AG10803 (cell line): Measurements from ENCODE around the gene TMEM18.
A peak's percentile ranks its signal among the peaks of the same experiment; 100 is the strongest.

Experiments
- DNase-seq: peaks from one replicate; pipeline ENCODE4 v3.0.0; 2010; ENCODE audit warnings: low read depth
- H3K4me3 ChIP-seq: 2 replicates; pipeline ENCODE4 v1.5.1; 2011; ENCODE audit warnings: mild to moderate bottlenecking, low read length, control low read depth
- TF ChIP-seq, protein P1 (sequence below): conservative IDR thresholded peaks from 2 replicates; pipeline ENCODE4 v1.5.1; 2011; ENCODE audit warnings: mild to moderate bottlenecking, low read length, control low read depth, inconsistent platforms

Gene TMEM18

DNA sequence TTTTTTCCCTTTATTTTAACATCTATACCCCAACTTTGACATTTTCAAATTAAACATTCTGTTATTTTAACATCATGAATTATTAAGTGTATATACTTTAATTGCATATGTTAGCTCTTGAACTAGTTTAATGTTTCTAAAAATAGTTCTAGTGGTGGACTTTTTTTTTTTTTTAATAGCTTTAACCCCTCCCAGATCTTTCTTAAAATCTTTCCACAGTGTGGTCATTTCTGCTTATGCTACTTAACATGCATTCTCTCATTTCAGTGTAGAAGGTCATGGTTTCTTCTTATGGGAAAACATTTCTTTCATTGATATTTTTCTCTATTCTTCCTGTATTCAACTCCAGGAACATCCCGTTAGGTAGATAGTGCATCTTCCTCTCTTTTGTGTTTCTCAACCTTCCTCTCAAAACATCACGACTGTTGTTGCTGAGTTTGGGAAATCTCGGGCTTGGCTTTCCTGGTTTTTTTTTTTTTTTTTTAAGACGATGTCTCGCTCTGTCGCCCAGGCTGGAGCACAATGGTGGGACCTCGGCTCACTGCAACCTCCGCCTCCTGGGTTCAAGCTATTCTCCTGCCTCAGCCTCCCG lies 849 bp upstream of the TMEM18 start:
- DNase-seq, result no peak
- TF ChIP-seq, protein P1, sequence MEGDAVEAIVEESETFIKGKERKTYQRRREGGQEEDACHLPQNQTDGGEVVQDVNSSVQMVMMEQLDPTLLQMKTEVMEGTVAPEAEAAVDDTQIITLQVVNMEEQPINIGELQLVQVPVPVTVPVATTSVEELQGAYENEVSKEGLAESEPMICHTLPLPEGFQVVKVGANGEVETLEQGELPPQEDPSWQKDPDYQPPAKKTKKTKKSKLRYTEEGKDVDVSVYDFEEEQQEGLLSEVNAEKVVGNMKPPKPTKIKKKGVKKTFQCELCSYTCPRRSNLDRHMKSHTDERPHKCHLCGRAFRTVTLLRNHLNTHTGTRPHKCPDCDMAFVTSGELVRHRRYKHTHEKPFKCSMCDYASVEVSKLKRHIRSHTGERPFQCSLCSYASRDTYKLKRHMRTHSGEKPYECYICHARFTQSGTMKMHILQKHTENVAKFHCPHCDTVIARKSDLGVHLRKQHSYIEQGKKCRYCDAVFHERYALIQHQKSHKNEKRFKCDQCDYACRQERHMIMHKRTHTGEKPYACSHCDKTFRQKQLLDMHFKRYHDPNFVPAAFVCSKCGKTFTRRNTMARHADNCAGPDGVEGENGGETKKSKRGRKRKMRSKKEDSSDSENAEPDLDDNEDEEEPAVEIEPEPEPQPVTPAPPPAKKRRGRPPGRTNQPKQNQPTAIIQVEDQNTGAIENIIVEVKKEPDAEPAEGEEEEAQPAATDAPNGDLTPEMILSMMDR, result no peak
- peak overlapping the region; percentile 99 for H3K4me3 ChIP-seq

DNA sequence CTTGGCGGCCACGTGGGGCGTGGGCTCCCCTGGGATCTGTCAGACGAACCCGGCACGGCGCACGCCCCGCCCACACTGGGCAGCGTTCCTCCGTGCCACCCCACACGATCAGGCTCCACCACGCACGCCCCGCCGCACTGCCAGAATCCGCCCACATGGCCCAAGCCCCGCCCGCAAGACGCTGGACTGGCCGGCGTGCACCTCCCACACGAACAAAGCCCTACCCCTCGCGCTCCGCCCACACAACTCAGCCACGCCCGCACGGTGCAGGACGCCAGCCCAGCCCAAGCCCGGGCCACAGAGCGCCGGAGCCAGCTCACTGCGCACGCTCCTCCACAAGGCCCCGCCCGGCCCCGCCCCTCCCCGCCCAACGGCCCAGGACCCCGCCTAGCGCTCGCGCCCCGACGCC lies 555 bp downstream of the TMEM18 start:
- H3K4me3 ChIP-seq, result peak overlapping the region; percentile 90
- DNase-seq, result peak; percentile 98
- TF ChIP-seq, protein P1, result no peak

DNA sequence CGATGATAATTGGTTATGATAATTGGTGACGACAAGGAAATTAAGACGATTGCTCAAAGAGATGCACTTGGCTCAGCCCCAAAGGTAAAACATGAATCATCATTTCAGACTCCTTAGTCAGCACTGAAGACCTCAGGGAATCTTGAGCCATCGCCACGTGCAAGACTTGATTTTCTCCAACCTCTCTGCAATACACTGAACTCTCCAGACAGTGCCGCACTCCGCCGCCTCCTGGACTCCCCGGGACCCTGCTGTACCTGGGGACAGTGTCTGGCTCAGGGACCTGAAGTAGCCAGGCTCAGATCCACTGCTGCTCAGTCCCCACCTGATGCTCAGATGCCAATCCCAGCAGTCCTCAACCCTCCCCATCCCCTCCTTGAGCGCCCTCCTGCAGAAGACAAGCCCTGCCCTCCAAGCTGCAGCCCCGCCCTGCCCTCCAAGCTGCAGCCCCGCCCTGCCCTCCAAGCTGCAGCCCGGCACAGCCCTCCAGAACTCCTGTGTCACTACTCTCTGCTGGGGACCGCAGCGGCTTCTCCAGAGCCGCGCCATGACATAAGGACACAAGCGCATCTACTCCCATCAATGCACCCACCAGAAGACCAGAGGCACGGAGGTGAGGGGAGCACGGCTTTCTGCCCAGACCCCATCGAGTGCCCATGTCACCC lies 1.1 kb downstream of the TMEM18 start:
- peak overlapping the region; percentile 90 for H3K4me3 ChIP-seq
- DNase-seq, result peak; percentile 93
- TF ChIP-seq, protein P1, result peak; percentile 59

DNA sequence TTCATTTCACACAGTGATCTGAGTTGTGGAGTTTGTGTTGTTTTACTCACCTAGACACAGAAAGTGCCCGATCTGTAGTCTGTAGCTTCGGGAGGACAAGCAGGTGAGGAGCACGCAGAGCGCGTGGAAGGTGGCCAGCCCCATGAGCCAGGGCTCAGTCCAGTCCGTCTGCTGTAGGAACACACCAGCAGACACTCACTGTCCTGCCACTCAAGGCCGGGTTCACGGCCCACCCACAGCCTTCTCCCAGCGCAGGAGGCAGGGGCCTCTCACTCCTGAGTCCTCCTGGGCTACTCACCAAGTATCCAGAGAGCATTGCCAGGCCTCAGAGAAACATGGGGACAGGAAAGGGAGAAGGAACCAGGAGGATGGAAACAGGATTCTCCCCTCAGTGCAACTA lies 1.7 kb downstream of the TMEM18 start:
- DNase-seq, result peak; percentile 27
- peak overlapping the region; percentile 6; the same call in 1 of the 2 replicates for H3K4me3 ChIP-seq
- TF ChIP-seq, protein P1, result no peak

DNA sequence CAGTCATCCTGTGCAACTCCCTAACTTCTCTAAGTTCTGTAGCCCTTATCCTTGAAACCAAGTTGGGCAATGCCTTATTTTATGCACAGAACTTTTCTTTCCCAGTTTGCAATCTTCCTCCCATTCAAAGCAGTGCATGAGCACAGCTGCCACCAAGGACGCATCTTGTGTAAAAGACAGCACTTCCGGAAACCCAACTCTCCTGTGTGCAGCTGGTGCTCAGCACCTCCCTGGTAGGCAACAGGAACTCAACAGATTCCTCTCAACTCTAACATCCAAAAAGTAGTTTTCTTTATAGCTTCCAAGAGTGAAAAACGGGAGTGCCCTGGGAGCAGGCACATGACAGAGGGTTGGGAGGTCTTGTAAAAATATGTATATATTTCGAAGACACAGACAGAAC lies 2.2 kb downstream of the TMEM18 start:
- H3K4me3 ChIP-seq, result no peak overlapping the region
- DNase-seq, result no peak
- TF ChIP-seq, protein P1, result no peak

DNA sequence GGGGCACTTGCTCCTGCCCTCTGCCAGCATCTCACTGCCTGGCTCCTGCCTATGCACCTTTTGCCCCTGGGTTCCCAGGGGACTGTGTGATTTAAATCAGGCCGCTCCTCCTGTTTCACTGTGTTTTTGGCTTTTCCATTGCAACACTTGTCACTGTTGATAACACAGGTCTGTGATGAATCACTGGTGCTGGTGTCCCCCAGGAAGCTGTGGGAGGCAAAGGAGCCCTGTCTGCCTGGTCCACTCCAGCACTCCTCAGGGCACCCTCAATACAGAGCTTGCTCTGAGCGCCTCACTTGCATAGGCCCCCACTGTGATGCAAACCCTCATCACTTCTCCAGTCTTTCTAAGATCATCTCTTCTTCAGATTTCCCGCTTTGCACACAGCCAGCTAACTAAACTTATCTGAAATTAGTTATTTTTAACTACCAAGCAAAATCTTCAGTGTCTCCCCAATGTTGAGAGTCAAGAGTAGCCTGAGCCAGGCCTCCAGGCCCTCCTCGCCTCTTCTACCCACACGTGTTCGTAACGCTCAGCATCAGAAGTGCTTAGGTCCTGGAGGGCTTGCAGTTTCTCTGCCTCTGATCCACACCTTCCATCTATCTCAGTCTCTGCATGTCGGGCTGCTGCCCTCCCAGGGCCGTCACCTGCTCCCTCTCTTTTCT lies 2.8 kb downstream of the TMEM18 start:
- no peak for DNase-seq
- TF ChIP-seq, protein P1, result no peak
- H3K4me3 ChIP-seq, result no peak overlapping the region
